ENCODE data around the gene TRABD. TPM values are rescaled to one million over a fixed set of nuclear protein-coding genes. Genes with fewer than 3 reads are reported as not detected.

TRABD gene
- total RNA-seq, 3 donors from 2014 or later = 17.3 to 35.7 (median 28.2) TPM

DNA sequence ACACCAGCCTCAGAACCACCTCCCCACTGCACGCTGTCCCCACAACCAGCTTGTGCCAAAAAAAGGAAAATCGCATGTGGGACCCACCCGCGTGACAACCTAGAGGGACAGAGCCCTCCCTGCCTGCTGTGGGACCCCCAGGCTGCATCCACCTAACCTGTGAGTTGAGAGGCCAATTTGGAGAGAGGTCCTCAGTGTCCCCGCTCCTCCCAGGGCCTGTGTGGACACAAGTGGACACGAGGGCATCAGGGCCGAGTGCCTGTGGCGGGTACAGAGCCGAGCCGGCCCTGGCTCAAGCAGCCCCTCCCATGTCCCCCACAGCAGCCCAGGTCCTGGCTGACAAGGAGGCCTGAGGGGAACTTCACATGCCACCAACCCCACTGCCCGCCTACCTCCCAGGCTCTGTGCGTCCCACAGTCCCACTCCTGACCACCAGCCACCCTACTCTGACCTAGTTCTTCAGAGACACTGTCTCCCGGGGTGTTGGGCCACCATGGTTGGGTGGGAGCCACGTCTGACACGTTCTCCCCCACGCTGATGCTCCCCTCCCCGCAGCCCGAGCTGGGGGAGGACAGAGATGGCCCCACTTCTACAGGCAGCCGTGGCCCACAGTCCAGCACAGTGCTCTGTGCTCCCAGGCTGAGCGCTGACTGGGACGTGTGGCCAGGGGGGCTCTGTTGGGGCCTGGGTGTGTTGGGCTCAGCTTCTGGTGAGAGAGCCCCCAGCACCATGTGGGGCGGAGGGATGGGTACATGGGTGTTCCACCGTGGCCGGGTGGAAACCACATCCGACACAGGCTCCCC, 34.3 kb downstream of the TRABD start:
- intact Hi-C loops (cut with DNase I; ENCODE audit: low total_unique reads) = no loop called here
- no peak overlapping the region for H3K4me3 ChIP-seq
- no peak for DNase-seq (ENCODE audit: low spot score in 2 of 2)

DNA sequence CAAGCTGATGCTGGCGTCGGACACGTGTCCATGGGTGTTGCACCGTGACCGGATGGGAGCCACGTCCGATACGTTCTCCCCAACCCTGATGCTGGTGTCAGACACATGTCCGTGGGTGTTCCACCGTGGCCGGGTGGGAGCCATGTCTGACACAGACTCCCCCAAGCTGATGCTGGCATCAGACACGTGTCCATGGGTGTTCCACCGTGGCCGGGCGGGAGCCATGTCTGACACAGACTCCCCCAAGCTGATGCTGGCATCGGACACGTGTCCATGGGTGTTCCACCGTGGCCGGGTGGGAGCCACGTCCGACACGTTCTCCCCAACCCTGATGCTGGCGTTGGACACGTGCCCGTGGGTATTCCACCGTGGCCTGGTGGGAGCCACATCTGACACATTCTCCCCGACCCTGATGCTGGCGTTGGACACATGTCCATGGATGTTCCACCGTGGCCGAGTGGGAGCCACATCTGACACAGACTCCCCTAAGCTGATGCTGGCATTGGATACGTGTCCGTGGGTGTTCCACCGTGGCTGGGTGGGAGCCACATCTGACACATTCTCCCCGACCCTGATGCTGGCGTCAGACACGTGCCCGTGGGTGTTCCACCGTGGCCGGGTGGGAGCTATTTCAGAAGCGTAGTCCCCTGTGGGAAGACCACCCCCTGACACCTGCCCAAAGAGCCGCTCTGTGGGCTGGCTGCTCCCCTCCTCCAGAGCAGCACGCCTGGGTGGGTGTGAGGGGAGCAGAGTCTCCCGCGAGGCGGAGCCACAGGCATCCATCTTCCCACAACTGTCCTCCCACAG, 35.1 kb downstream of the TRABD start:
- no peak for DNase-seq (ENCODE audit: low spot score in 2 of 2)
- TF ChIP-seq POLR2A (IDR thresholded peaks at IDR 0.05) (no peak), POLR2AphosphoS5 (IDR thresholded peaks at IDR 0.05) (no peak)
- TF ChIP-seq, protein P1, sequence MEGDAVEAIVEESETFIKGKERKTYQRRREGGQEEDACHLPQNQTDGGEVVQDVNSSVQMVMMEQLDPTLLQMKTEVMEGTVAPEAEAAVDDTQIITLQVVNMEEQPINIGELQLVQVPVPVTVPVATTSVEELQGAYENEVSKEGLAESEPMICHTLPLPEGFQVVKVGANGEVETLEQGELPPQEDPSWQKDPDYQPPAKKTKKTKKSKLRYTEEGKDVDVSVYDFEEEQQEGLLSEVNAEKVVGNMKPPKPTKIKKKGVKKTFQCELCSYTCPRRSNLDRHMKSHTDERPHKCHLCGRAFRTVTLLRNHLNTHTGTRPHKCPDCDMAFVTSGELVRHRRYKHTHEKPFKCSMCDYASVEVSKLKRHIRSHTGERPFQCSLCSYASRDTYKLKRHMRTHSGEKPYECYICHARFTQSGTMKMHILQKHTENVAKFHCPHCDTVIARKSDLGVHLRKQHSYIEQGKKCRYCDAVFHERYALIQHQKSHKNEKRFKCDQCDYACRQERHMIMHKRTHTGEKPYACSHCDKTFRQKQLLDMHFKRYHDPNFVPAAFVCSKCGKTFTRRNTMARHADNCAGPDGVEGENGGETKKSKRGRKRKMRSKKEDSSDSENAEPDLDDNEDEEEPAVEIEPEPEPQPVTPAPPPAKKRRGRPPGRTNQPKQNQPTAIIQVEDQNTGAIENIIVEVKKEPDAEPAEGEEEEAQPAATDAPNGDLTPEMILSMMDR (IDR thresholded peaks at IDR 0.05) = no peak
- intact Hi-C loops (cut with DNase I; ENCODE audit: low total_unique reads) = no loop called here
- Histone ChIP-seq H3K4me3 (no peak overlapping the region), H3K9me3 (no peaks in the 10 kb centered on the region), H3K36me3 (peaks cover 30% of the 10 kb centered on the region), H3K27me3 (no peaks in the 10 kb centered on the region), H3K4me1 (no peaks in the 10 kb centered on the region), H3K27ac (no peak overlapping the region)

More for the DNA sequence above, 34.3 kb downstream of the TRABD start:
- Histone ChIP-seq H3K4me1 (no peaks in the 10 kb centered on the region), H3K27me3 (no peaks in the 10 kb centered on the region), H3K36me3 (peaks cover 30% of the 10 kb centered on the region), H3K27ac (no peak overlapping the region), H3K9me3 (no peaks in the 10 kb centered on the region)
- TF ChIP-seq, protein P1 (IDR thresholded peaks at IDR 0.05) = no peak
- TF ChIP-seq POLR2A (IDR thresholded peaks at IDR 0.05) (no peak), POLR2AphosphoS5 (IDR thresholded peaks at IDR 0.05) (no peak)

DNA sequence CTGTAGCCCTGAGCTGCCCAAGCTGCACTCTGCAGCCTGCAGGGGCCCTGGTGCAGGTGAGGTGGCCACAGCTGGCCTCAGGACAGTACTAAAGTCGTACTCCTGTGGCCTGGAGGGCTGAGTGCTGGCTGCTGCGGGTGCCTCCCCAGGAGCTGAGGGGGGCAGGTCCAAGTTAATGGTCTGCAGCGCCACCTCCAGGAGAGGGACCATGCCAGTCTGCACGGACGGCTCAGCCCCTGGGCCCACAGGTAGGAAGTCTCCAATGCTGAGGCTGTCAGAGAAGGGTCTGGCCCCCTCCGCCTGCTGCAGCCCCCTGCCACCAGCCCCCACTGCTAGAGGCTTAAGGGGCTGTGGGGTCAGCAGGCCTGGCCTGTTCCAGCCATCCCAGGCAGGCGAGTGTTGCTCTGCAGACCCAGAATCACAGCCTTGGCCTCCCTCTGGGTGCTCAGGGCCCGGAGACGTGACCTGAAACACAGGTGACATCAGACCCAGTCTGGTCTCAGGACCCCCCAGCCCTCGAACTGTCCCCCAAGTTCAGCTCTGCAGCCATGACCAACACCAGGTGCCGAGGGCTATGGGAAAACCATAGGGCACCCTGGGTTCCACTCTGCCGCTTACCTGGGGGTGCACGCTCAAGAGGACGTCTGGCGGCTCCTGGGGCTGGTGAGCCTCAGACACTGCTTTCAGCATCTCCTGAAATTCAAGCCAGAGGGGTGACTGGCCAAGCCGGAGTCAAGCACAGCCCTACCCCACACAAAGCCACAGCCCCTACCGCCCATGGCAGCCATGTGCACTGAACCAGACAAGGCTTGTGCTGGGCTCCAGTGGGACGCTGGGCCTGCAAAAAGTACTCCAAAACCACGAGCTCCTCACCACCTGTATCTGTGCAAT, 35.9 kb downstream of the TRABD start:
- H3K4me1 ChIP-seq = no peaks in the 10 kb centered on the region
- no peak overlapping the region for H3K4me3 ChIP-seq
- no peaks in the 10 kb centered on the region for H3K27me3 ChIP-seq
- H3K27ac ChIP-seq = no peak overlapping the region
- intact Hi-C loops (cut with DNase I; ENCODE audit: low total_unique reads) = no loop called here
- DNase-seq (ENCODE audit: low spot score in 2 of 2) = no peak
- peaks cover 25% of the 10 kb centered on the region for H3K36me3 ChIP-seq
- no peaks in the 10 kb centered on the region for H3K9me3 ChIP-seq
- TF ChIP-seq, protein P1 (IDR thresholded peaks at IDR 0.05) = no peak
- TF ChIP-seq POLR2A (IDR thresholded peaks at IDR 0.05) (no peak), POLR2AphosphoS5 (IDR thresholded peaks at IDR 0.05) (no peak)

DNA sequence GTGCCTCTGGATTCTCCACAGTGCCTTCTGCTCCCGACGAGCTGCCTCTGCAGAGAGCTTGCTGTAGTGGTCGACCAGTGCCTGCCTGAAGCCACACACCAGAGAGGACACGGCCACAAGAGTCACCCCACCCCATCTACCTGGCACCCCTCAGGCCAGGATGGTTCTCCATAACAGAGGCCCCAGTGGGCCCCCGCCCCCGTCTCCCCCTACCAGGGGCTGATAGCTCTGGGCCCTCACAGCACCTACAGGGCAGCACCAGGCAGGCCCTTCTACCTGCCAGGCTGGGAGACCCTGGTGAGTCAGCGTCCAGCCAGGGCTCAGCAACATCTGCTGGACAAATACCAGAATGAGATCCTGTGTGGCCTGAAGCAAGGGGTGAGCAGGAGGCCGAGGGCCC, 36.8 kb downstream of the TRABD start:
- Histone ChIP-seq H3K27ac (no peak overlapping the region), H3K27me3 (no peaks in the 10 kb centered on the region), H3K36me3 (peaks cover 20% of the 10 kb centered on the region), H3K4me1 (no peaks in the 10 kb centered on the region), H3K9me3 (no peaks in the 10 kb centered on the region), H3K4me3 (no peak overlapping the region)
- TF ChIP-seq POLR2AphosphoS5 (IDR thresholded peaks at IDR 0.05) (no peak), POLR2A (IDR thresholded peaks at IDR 0.05) (no peak)
- TF ChIP-seq, protein P1 (IDR thresholded peaks at IDR 0.05) = no peak
- intact Hi-C loops (cut with DNase I; ENCODE audit: low total_unique reads) = no loop called here
- DNase-seq (ENCODE audit: low spot score in 2 of 2) = no peak

Data from breast epithelium (tissue), 4 donors.